GM12878 (cell line): ENCODE data around the gene SNAP91. TPM values are rescaled to one million over a fixed set of nuclear protein-coding genes. Genes with fewer than 3 reads are reported as not detected.

Experiments used
- ATAC-seq: fragments of 200-7000 bp; cut with Tn5 transposase; 3 replicates; pipeline ENCODE4 v1.9.1; 2020; ENCODE audit warnings: mild to moderate bottlenecking, moderate library complexity
- BruUV-seq: library from RNA; stranded (reverse); fragments of 400-500 nt; replicated peaks from 2 replicates; lab custom pipeline; 2021; lab: Mats Ljungman, UMichigan
- CTCF ChIA-PET: fragments of 300-600 bp; sonication (Branson Sonifier 250); formaldehyde crosslinking; extraction: SDS; loops from one replicate; lab custom pipeline; 2021; ENCODE audit warnings: inconsistent platforms; lab: Yijun Ruan, JAX
- POLR2A ChIA-PET: fragments of 350-600 bp; formaldehyde crosslinking; extraction: SDS; loops from one replicate; lab custom pipeline; 2021; ENCODE audit warnings: inconsistent platforms; lab: Charles Lee
- RAD21 ChIA-PET: fragments of 300-600 bp; sonication (Branson Sonifier 250); formaldehyde crosslinking; loops from one replicate; lab custom pipeline; 2023; ENCODE audit warnings: antibody characterized with exemption; ENCODE audit not compliant: unreplicated experiment; lab: Charles Lee
- SMC1A ChIA-PET: fragments of 300-600 bp; sonication (Branson Sonifier 250); formaldehyde crosslinking; loops from one replicate; lab custom pipeline; 2023; ENCODE audit not compliant: unreplicated experiment, uncharacterized antibody; lab: Charles Lee
- DNase-seq: peaks from one replicate; pipeline ENCODE4 v3.0.0-alpha.2; 2011; ENCODE audit warnings: low read depth, low spot score
- FAIRE-seq: peaks from 3 replicates; lab custom pipeline; 2011; peaks lifted over from hg19 to GRCh38; lab: Jason Lieb, UNC
- H2AFZ ChIP-seq: 2 replicates; pipeline ENCODE4 v1.6.0; 2011; ENCODE audit warnings: low read depth, low read length, control low read depth; ENCODE audit not compliant: control insufficient read depth
- H3K27ac ChIP-seq: 2 replicates; pipeline ENCODE4 v1.5.1; 2011; ENCODE audit warnings: control low read depth; ENCODE audit not compliant: control insufficient read depth, insufficient read depth
- H3K27me3 ChIP-seq, 2 experiments: replicated peaks in 1 of 2; 2 replicates each; pipeline versions ENCODE4 v1.6.0 to v1.6.1; 2011; ENCODE audit warnings: low read length in 1 of 2; ENCODE audit not compliant: control insufficient read depth in 2 of 2, insufficient read depth in 2 of 2
- H3K36me3 ChIP-seq, 2 experiments: 2 replicates each; pipeline ENCODE4 v1.5.1; 2011; ENCODE audit warnings: low read length in 1 of 2; ENCODE audit not compliant: control insufficient read depth in 2 of 2, insufficient read depth in 2 of 2
- H3K4me1 ChIP-seq: 2 replicates; pipeline ENCODE4 v1.6.1; 2011; ENCODE audit warnings: mild to moderate bottlenecking, low read length, moderate library complexity, mixed read lengths; ENCODE audit not compliant: control insufficient read depth, insufficient read depth
- H3K4me2 ChIP-seq: 2 replicates; pipeline ENCODE4 v1.6.0; 2011; ENCODE audit warnings: control low read depth; ENCODE audit not compliant: control insufficient read depth, insufficient read depth
- H3K4me3 ChIP-seq: fragments of 200-600 bp; sonication (generic); 2 replicates; pipeline ENCODE4 v1.5.1; 2016
- H3K79me2 ChIP-seq: 2 replicates; pipeline ENCODE4 v1.6.0; 2011; ENCODE audit warnings: low read length; ENCODE audit not compliant: control insufficient read depth, insufficient read depth
- H3K9ac ChIP-seq: 2 replicates; pipeline ENCODE4 v1.8.0; 2011; ENCODE audit warnings: low read length, control low read depth, mixed read lengths; ENCODE audit not compliant: control insufficient read depth, insufficient read depth
- H3K9me3 ChIP-seq: replicated peaks from 3 replicates; pipeline ENCODE4 v1.5.1; 2011; ENCODE audit warnings: mild to moderate bottlenecking, low read length; ENCODE audit not compliant: control insufficient read depth, insufficient read depth
- H4K20me1 ChIP-seq: 2 replicates; pipeline ENCODE4 v1.6.0; 2011; ENCODE audit not compliant: control insufficient read depth, insufficient read depth
- CBX5 ChIP-seq: sonication (generic); IDR thresholded peaks from 2 replicates; pipeline ENCODE4 v1.6.1; 2016; ENCODE audit warnings: low read depth, moderate library complexity, mild to moderate bottlenecking, inconsistent platforms
- EED ChIP-seq: sonication (generic); IDR thresholded peaks from 2 replicates; pipeline ENCODE4 v1.6.1; 2016; ENCODE audit warnings: antibody characterized with exemption, low read depth
- FOS ChIP-seq: IDR thresholded peaks from 3 replicates; pipeline ENCODE4 v1.6.1; 2011; ENCODE audit warnings: borderline replicate concordance; ENCODE audit not compliant: insufficient read length; ENCODE audit errors: extremely low read depth
- IKZF2 ChIP-seq, 2 experiments: fragments of 450-650 bp; IDR thresholded peaks; 2 replicates each; pipeline ENCODE4 v1.6.1; 2017; ENCODE audit warnings: mild to moderate bottlenecking in 2 of 2, moderate library complexity in 2 of 2
- NR2C1 ChIP-seq: fragments of 450-650 bp; IDR thresholded peaks from 2 replicates; pipeline ENCODE4 v1.6.1; 2017; ENCODE audit warnings: antibody characterized with exemption, mild to moderate bottlenecking, moderate library complexity
- NR2C2 ChIP-seq: IDR thresholded peaks from 2 replicates; pipeline ENCODE4 v1.6.1; 2011; ENCODE audit warnings: borderline replicate concordance, low read depth; ENCODE audit not compliant: control insufficient read depth, insufficient read length
- PAX8 ChIP-seq: fragments of 450-650 bp; IDR thresholded peaks from 2 replicates; pipeline ENCODE4 v1.6.1; 2017; ENCODE audit warnings: mild to moderate bottlenecking, moderate library complexity
- RFX5 ChIP-seq: IDR thresholded peaks from 2 replicates; pipeline ENCODE4 v1.6.1; 2011; ENCODE audit warnings: low read depth, low read length, improper control_type of control experiment
- SIN3A ChIP-seq: IDR thresholded peaks from 2 replicates; pipeline ENCODE4 v1.6.1; 2012; ENCODE audit warnings: low read depth, low read length, improper control_type of control experiment
- SMAD1 ChIP-seq: fragments of 450-650 bp; IDR thresholded peaks from 2 replicates; pipeline ENCODE4 v1.6.1; 2018; ENCODE audit warnings: mild to moderate bottlenecking, low read depth; ENCODE audit not compliant: partially characterized antibody
- TAF1 ChIP-seq: IDR thresholded peaks from 2 replicates; pipeline ENCODE4 v1.6.1; 2011; ENCODE audit warnings: mild to moderate bottlenecking, low read depth, low read length, borderline replicate concordance
- ZNF24 ChIP-seq: fragments of 450-650 bp; IDR thresholded peaks from 2 replicates; pipeline ENCODE4 v1.6.1; 2017; ENCODE audit warnings: antibody characterized with exemption, mild to moderate bottlenecking
- WGBS: methylation state at CpG from one replicate; pipeline ENCODE4 v1.1.6; 2016; ENCODE audit warnings: low lambda C conversion rate; ENCODE audit not compliant: insufficient replicate concordance, insufficient coverage; ENCODE audit errors: missing lambda C conversion rate; 5-methylcytosine and 5-hydroxymethylcytosine counted together
- in situ Hi-C: fragments of 300-500 bp; cut with MboI; formaldehyde crosslinking; loops from 9 replicates; pipeline ENCODE4 v1.14.3; 2018; ENCODE audit warnings: mixed read lengths
- intact Hi-C: fragments of 100-400 bp; cut with micrococcal nuclease; formaldehyde crosslinking; loops from one replicate; pipeline ENCODE4 v1.14.2; 2022; ENCODE audit not compliant: unreplicated experiment
- polyA plus RNA-seq, 11 experiments: library from polyadenylated mRNA; depleted of rRNA in 4 of 11; unstranded in 6 of 11; stranded (reverse) in 5 of 11; fragments of >200 nt; fragmentation: Nextera tagmentation in 4 of 11; fragmentation: Illumina TruSeq in 1 of 11; extraction: Ambion mirVana in 4 of 11; extraction: Trizol in 1 of 11; gene quantifications; 1 replicate in 1 of 11; 2 replicates in 10 of 11; pipeline versions ENCODE4 v1.2.1 to v1.2.3, GENCODE V29; 2011 to 2016; ENCODE audit warnings: inconsistent platforms in 2 of 11, missing spikeins in 2 of 11, low read depth in 1 of 11
- total RNA-seq, 4 experiments: library from RNA; depleted of rRNA in 3 of 4; stranded (reverse); fragments of >200 nt in 3 of 4; fragmentation: Illumina TruSeq in 1 of 4; extraction: Trizol in 1 of 4; gene quantifications; 2 replicates each; pipeline versions ENCODE4 v1.2.1 to v1.2.3, GENCODE V29; 2013 to 2021

SNAP91 gene
- total and polyA plus RNA-seq, 10 of the 15 experiments (the other 5 are each of a cell fraction or from before 2014, with no cell fraction given) = 0.01 to 0.49 (median 0.12) TPM; not detected in 2

- TF ChIP-seq NR2C2 (no peak), TAF1 (no peak)
- DNase-seq (no peak), ATAC-seq (no peak), FAIRE-seq (no peak)
- no peak overlapping the region for H3K4me3 ChIP-seq
- POLR2A ChIA-PET = interaction anchor here (1.5 kb wide), 1 partner anchor 150 kb away, joined by 3 read pairs; the partner anchor contains the start of gene CYB5R4
- H4K20me1 ChIP-seq = no peaks in the 10 kb centered on the region
- SMC1A ChIA-PET = interaction anchor here (1.7 kb wide), 1 partner anchor 14 kb away, joined by 5 read pairs; no protein-coding TSS in a partner anchor
- no peak overlapping the region for H3K9ac ChIP-seq
- no peak overlapping the region for H3K27ac ChIP-seq
- H3K79me2 ChIP-seq = no peaks in the 10 kb centered on the region
- H3K27me3 ChIP-seq = peaks cover 1 to 13% of the 10 kb centered on the region in 2 experiments; a peak in 2 of 4 replicates
- CTCF ChIA-PET = no interaction called here
- no peaks in the 10 kb centered on the region for H3K36me3 ChIP-seq
- H3K9me3 ChIP-seq = no peaks in the 10 kb centered on the region; the same call in 2 of the 3 replicates
- H3K4me2 ChIP-seq = peak overlapping the region; percentile 55; the same call in 1 of the 2 replicates
- intact Hi-C loops = no loop called here
- no peak overlapping the region for H2AFZ ChIP-seq
- H3K4me1 ChIP-seq = no peaks in the 10 kb centered on the region
- RAD21 ChIA-PET = interaction anchor here (0.8 kb wide), 1 partner anchor 14 kb away, joined by 3 read pairs; no protein-coding TSS in a partner anchor
- BruUV-seq = no TSS peak
- 65% methylated on average over 8 of the region's 8 CpGs for WGBS
- in situ Hi-C loops = no loop called here
These were observed 798 bp upstream of the SNAP91 start for GRCh38 chr6:83709748-83710050.

GRCh38 chr6:83708546-83708969, 343 bp downstream of the SNAP91 start:
- intact Hi-C loops = no loop called here
- CTCF ChIA-PET = interaction anchor here (0.7 kb wide), 1 partner anchor 104 kb away, joined by 3 read pairs; no protein-coding TSS in a partner anchor
- 13% methylated on average over 14 of the region's 52 CpGs for WGBS
- Histone ChIP-seq H3K27ac (no peak overlapping the region), H3K79me2 (no peaks in the 10 kb centered on the region), H3K27me3 (peaks cover 1 to 13% of the 10 kb centered on the region in 2 experiments; a peak in 2 of 4 replicates), H4K20me1 (no peaks in the 10 kb centered on the region), H3K9ac (no peak overlapping the region), H3K4me2 (peak overlapping the region; percentile 42; the same call in 1 of the 2 replicates), H3K4me3 (no peak overlapping the region), H2AFZ (no peak overlapping the region), H3K36me3 (no peaks in the 10 kb centered on the region), H3K9me3 (no peaks in the 10 kb centered on the region; the same call in 2 of the 3 replicates), H3K4me1 (no peaks in the 10 kb centered on the region)
- BruUV-seq = no TSS peak
- DNase-seq (no peak), FAIRE-seq (no peak), ATAC-seq (peak; percentile 77)
- no peak for TF ChIP-seq CBX5
- no peak for TF ChIP-seq NR2C1
- no peak for TF ChIP-seq IKZF2 (IDR thresholded peaks at IDR 0.05)
- TF ChIP-seq PAX8 = no peak
- no peak for TF ChIP-seq EED
- TF ChIP-seq SMAD1 = no peak
- no peak for TF ChIP-seq RFX5
- TF ChIP-seq SIN3A = no peak
- no peak for TF ChIP-seq ZNF24
- no peak for TF ChIP-seq FOS
- in situ Hi-C loops = no loop called here
- RAD21 ChIA-PET = interaction anchor here (1.3 to 1.4 kb wide), 2 partner anchors 93 to 520 kb away, joined by 3 read pairs; no protein-coding TSS in a partner anchor
- POLR2A ChIA-PET = interaction anchor here (1.0 to 1.5 kb wide), 2 partner anchors 151 to 152 kb away, joined by 3 read pairs; partner anchors contain the start of gene CYB5R4
- SMC1A ChIA-PET = no interaction called here
